HG03196 (cell line): ENCODE measurements around the gene ZNF565.
"Not testable (repeated sequence)": the region's sequence is repeated elsewhere in the genome, so short reads cannot be mapped to it uniquely, and the experiment has no call there.

Source experiments
- ATAC-seq: cut with Tn5 transposase; IDR thresholded peaks from one replicate; pipeline ENCODE4 v1.9.1; 2021; ENCODE audit not compliant: unreplicated experiment

The ZNF565 gene

GRCh38 chr19:36215276-36216123 is 1.0 kb upstream of the ZNF565 start:
- ATAC-seq = no peak

GRCh38 chr19:36212895-36213294 is 1.6 kb downstream of the ZNF565 start:
- no peak for ATAC-seq

- no peak for ATAC-seq
These were observed 4.0 kb downstream of the ZNF565 start for GRCh38 chr19:36210497-36210896.

GRCh38 chr19:36209372-36209771 is 5.1 kb downstream of the ZNF565 start:
- ATAC-seq = no peak

- ATAC-seq = no peak
These were observed 6.7 kb downstream of the ZNF565 start for GRCh38 chr19:36207605-36208252.

- ATAC-seq = no peak
These were observed 11.2 kb downstream of the ZNF565 start for GRCh38 chr19:36203293-36203692.

GRCh38 chr19:36201684-36202083 is 12.8 kb downstream of the ZNF565 start:
- no peak for ATAC-seq

- ATAC-seq = no peak
These were observed 16.3 kb downstream of the ZNF565 start for GRCh38 chr19:36198119-36198518.

- ATAC-seq = no peak
These were observed 18.2 kb downstream of the ZNF565 start for GRCh38 chr19:36196249-36196648.

- not testable (repeated sequence) for ATAC-seq
These were observed 27.7 kb downstream of the ZNF565 start for GRCh38 chr19:36186722-36187121.

GRCh38 chr19:36183245-36183628 is 31.2 kb downstream of the ZNF565 start:
- ATAC-seq = no peak

- ATAC-seq = no peak
These were observed 31.7 kb downstream of the ZNF565 start for GRCh38 chr19:36182612-36183244.

- ATAC-seq = not testable (repeated sequence)
These were observed 35.4 kb downstream of the ZNF565 start for GRCh38 chr19:36179077-36179476.

GRCh38 chr19:36173846-36174245 is 40.6 kb downstream of the ZNF565 start:
- not testable (repeated sequence) for ATAC-seq

GRCh38 chr19:36172852-36173251 is 41.6 kb downstream of the ZNF565 start:
- no peak for ATAC-seq

GRCh38 chr19:36169084-36169760 is 45.2 kb downstream of the ZNF565 start:
- no peak for ATAC-seq

GRCh38 chr19:36163813-36164212 is 50.7 kb downstream of the ZNF565 start:
- ATAC-seq = no peak

- no peak for ATAC-seq
These were observed 53.5 kb downstream of the ZNF565 start for GRCh38 chr19:36160821-36161596.

GRCh38 chr19:36153126-36153525 is 61.3 kb downstream of the ZNF565 start:
- no peak for ATAC-seq

GRCh38 chr19:36152352-36153091 is 61.9 kb downstream of the ZNF565 start, which contains the start of gene COX7A1:
TSS of gene COX7A1 (minus strand) at chr19:36152447. CDS start at chr19:36152407, 40 bp downstream.
- ATAC-seq = no peak
